H1 (cell line): ENCODE results near the gene TLE3. TPM values are rescaled to one million over a fixed set of nuclear protein-coding genes. Genes with fewer than 3 reads are reported as not detected.

Source experiments
- CEBPB ChIP-seq: IDR thresholded peaks from 2 replicates; pipeline ENCODE4 v1.6.1; 2012; ENCODE audit warnings: low read depth, low read length
- CHD2 ChIP-seq: IDR thresholded peaks from 2 replicates; pipeline ENCODE4 v1.6.1; 2012; ENCODE audit warnings: low read length, improper control_type of control experiment
- EZH2 ChIP-seq: fragments of 200-600 bp; sonication (generic); IDR thresholded peaks from 2 replicates; pipeline ENCODE4 v1.7.1; 2012; ENCODE audit warnings: low read depth, mild to moderate bottlenecking, moderate library complexity, low read length, inconsistent platforms; ENCODE audit not compliant: severe bottlenecking
- KDM4A ChIP-seq: IDR thresholded peaks from one replicate; pipeline ENCODE4 v1.7.1; 2012; ENCODE audit warnings: low read depth, mild to moderate bottlenecking, moderate library complexity, low read length, inconsistent platforms; ENCODE audit not compliant: severe bottlenecking
- RXRA ChIP-seq: IDR thresholded peaks from 2 replicates; pipeline ENCODE4 v1.6.1; 2011; ENCODE audit warnings: low read depth, mild to moderate bottlenecking, low read length, moderate library complexity; ENCODE audit not compliant: insufficient read depth
- ZNF274 ChIP-seq: IDR thresholded peaks from 2 replicates; pipeline ENCODE4 v1.7.0; 2012; ENCODE audit warnings: low read length, borderline replicate concordance; ENCODE audit errors: extremely low read depth
- polyA plus RNA-seq, 7 experiments: library from polyadenylated mRNA; depleted of rRNA in 3 of 7; stranded (reverse) in 5 of 7; unstranded in 2 of 7; fragments of >200 nt in 5 of 7; fragments of 200-250 nt in 2 of 7; gene quantifications; 1 replicate in 5 of 7; 2 replicates in 1 of 7; 4 replicates in 1 of 7; pipeline versions ENCODE4 v1.2.1 to v1.2.3, GENCODE V29; 2011 to 2013; ENCODE audit warnings: missing spikeins in 2 of 7, mixed read lengths in 2 of 7
- total RNA-seq: library from RNA; stranded (reverse); fragmentation: NEBNext Ultra II Directional; extraction: Animal tissue kit (Norgen Biotek cat#: 25700); gene quantifications from 2 replicates; pipeline ENCODE4 v1.2.1, GENCODE V29; 2021
- TF ChIP-seq, protein P1 (sequence below): fragments of 300-600 bp; sonication (generic); IDR thresholded peaks from 2 replicates; pipeline ENCODE4 v1.7.1; 2012; ENCODE audit warnings: low read length, moderate library complexity, mild to moderate bottlenecking, inconsistent platforms; ENCODE audit not compliant: insufficient replicate concordance

The TLE3 gene
- total and polyA plus RNA-seq, 2 of the 8 experiments (the other 6 are each of a cell fraction or from before 2014, with no cell fraction given), result 25.1 to 61.2 TPM

DNA sequence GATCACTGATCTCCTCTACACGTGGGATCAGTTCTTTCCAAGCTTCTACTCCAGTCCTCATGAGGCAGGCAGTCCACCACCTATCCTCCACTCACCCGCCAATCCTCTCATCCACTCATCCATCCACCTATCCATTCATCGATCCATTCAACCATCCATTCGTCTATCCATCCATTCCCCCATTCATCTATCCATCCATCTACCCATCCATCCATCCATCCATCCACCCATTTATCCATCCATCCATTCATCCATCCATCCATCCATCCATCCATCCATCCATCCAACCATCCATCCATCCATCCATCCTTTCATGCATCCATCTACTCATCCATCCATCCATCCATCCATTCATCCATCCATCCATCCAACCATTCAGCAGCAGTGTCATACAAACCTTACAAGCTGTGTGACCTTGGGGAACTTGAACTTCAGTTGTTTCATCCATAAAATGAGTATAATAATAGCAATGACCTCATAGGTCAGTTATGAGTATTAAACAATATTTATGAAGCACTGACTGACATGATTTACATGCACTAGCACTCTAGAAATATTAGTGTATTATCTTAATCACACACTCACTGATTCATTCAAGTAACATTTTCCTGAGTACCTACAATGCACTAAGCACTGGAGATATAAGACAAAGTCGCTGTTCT, 55.0 kb downstream of the TLE3 start (continued):
- TF ChIP-seq, protein P1, sequence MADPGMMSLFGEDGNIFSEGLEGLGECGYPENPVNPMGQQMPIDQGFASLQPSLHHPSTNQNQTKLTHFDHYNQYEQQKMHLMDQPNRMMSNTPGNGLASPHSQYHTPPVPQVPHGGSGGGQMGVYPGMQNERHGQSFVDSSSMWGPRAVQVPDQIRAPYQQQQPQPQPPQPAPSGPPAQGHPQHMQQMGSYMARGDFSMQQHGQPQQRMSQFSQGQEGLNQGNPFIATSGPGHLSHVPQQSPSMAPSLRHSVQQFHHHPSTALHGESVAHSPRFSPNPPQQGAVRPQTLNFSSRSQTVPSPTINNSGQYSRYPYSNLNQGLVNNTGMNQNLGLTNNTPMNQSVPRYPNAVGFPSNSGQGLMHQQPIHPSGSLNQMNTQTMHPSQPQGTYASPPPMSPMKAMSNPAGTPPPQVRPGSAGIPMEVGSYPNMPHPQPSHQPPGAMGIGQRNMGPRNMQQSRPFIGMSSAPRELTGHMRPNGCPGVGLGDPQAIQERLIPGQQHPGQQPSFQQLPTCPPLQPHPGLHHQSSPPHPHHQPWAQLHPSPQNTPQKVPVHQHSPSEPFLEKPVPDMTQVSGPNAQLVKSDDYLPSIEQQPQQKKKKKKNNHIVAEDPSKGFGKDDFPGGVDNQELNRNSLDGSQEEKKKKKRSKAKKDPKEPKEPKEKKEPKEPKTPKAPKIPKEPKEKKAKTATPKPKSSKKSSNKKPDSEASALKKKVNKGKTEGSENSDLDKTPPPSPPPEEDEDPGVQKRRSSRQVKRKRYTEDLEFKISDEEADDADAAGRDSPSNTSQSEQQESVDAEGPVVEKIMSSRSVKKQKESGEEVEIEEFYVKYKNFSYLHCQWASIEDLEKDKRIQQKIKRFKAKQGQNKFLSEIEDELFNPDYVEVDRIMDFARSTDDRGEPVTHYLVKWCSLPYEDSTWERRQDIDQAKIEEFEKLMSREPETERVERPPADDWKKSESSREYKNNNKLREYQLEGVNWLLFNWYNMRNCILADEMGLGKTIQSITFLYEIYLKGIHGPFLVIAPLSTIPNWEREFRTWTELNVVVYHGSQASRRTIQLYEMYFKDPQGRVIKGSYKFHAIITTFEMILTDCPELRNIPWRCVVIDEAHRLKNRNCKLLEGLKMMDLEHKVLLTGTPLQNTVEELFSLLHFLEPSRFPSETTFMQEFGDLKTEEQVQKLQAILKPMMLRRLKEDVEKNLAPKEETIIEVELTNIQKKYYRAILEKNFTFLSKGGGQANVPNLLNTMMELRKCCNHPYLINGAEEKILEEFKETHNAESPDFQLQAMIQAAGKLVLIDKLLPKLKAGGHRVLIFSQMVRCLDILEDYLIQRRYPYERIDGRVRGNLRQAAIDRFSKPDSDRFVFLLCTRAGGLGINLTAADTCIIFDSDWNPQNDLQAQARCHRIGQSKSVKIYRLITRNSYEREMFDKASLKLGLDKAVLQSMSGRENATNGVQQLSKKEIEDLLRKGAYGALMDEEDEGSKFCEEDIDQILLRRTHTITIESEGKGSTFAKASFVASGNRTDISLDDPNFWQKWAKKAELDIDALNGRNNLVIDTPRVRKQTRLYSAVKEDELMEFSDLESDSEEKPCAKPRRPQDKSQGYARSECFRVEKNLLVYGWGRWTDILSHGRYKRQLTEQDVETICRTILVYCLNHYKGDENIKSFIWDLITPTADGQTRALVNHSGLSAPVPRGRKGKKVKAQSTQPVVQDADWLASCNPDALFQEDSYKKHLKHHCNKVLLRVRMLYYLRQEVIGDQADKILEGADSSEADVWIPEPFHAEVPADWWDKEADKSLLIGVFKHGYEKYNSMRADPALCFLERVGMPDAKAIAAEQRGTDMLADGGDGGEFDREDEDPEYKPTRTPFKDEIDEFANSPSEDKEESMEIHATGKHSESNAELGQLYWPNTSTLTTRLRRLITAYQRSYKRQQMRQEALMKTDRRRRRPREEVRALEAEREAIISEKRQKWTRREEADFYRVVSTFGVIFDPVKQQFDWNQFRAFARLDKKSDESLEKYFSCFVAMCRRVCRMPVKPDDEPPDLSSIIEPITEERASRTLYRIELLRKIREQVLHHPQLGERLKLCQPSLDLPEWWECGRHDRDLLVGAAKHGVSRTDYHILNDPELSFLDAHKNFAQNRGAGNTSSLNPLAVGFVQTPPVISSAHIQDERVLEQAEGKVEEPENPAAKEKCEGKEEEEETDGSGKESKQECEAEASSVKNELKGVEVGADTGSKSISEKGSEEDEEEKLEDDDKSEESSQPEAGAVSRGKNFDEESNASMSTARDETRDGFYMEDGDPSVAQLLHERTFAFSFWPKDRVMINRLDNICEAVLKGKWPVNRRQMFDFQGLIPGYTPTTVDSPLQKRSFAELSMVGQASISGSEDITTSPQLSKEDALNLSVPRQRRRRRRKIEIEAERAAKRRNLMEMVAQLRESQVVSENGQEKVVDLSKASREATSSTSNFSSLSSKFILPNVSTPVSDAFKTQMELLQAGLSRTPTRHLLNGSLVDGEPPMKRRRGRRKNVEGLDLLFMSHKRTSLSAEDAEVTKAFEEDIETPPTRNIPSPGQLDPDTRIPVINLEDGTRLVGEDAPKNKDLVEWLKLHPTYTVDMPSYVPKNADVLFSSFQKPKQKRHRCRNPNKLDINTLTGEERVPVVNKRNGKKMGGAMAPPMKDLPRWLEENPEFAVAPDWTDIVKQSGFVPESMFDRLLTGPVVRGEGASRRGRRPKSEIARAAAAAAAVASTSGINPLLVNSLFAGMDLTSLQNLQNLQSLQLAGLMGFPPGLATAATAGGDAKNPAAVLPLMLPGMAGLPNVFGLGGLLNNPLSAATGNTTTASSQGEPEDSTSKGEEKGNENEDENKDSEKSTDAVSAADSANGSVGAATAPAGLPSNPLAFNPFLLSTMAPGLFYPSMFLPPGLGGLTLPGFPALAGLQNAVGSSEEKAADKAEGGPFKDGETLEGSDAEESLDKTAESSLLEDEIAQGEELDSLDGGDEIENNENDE, result no peak
- TF ChIP-seq EZH2 (no peak), KDM4A (no peak), CEBPB (no peak), RXRA (no peak), ZNF274 (no peak), CHD2 (no peak)
